Stomach (tissue), 9 donors: Measurements from ENCODE around the gene SLC6A17. TPM values are rescaled to one million over a fixed set of nuclear protein-coding genes. Genes with fewer than 3 reads are reported as not detected.

Experiments
- DNase-seq, 2 donors: peaks; one replicate each; pipeline versions ENCODE4 v3.0.0 to v3.0.0-alpha.2; 2013 to 2019
- H3K27ac ChIP-seq, 5 donors: fragments of 200-600 bp in 4 of 5; sonication (generic) in 4 of 5; one replicate each; pipeline ENCODE4 v1.5.1; 2013 to 2019; ENCODE audit warnings: mild to moderate bottlenecking in 1 of 5, moderate library complexity in 1 of 5
- H3K27me3 ChIP-seq, 3 donors: fragments of 200-600 bp; sonication (generic); one replicate each; pipeline ENCODE4 v1.5.1; 2017 to 2019; ENCODE audit warnings: mixed run types in 1 of 3
- H3K36me3 ChIP-seq, 4 donors: fragments of 200-600 bp; sonication (generic); 1 replicate in 3 of 4; 2 replicates in 1 of 4; pipeline ENCODE4 v1.5.1; 2016 to 2019
- H3K4me1 ChIP-seq, 4 donors: fragments of 200-600 bp; sonication (generic); one replicate each; pipeline ENCODE4 v1.5.1; 2016 to 2019
- H3K4me3 ChIP-seq, 4 donors: fragments of 200-600 bp; sonication (generic) in 3 of 4; one replicate each; pipeline ENCODE4 v1.5.1; 2016 to 2019; ENCODE audit warnings: mild to moderate bottlenecking in 1 of 4
- H3K9me3 ChIP-seq, 4 donors: fragments of 200-600 bp; sonication (generic); one replicate each; pipeline ENCODE4 v1.5.1; 2016 to 2019
- EP300 ChIP-seq: sonication (generic); formaldehyde crosslinking; IDR thresholded peaks from one replicate; pipeline ENCODE4 v1.6.1; 2017; ENCODE audit warnings: antibody characterized with exemption
- POLR2A ChIP-seq, 4 donors: fragments of 450-650 bp; IDR thresholded peaks; one replicate each; pipeline ENCODE4 v1.6.1; 2016; ENCODE audit warnings: antibody characterized with exemption in 4 of 4, control low read depth in 2 of 4, mild to moderate bottlenecking in 1 of 4, moderate library complexity in 1 of 4
- POLR2AphosphoS5 ChIP-seq, 3 donors: sonication (generic); formaldehyde crosslinking; IDR thresholded peaks; one replicate each; pipeline ENCODE4 v1.6.1; 2016; ENCODE audit warnings: antibody characterized with exemption in 3 of 3
- WGBS, 5 donors: extraction: QIAGEN DNeasy Blood & Tissue Kit in 3 of 5; methylation state at CpG; one replicate each; pipeline versions ENCODE4 v1.1.5 to v1.1.7; 2013 to 2018; 5-methylcytosine and 5-hydroxymethylcytosine counted together
- intact Hi-C: fragments of 100-400 bp; cut with DNase I; formaldehyde crosslinking; loops from one replicate; pipeline ENCODE4 v1.15.1; 2023; ENCODE audit warnings: low total_unique reads
- polyA plus RNA-seq, 3 donors: library from polyadenylated mRNA; stranded (reverse); fragments of 200-250 nt; gene quantifications; one replicate each; pipeline ENCODE4 v1.2.3, GENCODE V29; 2013
- total RNA-seq, 5 donors: library from RNA; depleted of rRNA; stranded (reverse); fragments of >200 nt; gene quantifications; one replicate each; pipeline versions ENCODE4 v1.1.0 to v1.2.3, GENCODE V29; 2014 to 2016
- TF ChIP-seq, protein P1 (sequence below), 7 experiments: fragments of 450-650 bp in 4 of 7; fragments of 200-600 bp in 3 of 7; sonication (generic) in 3 of 7; IDR thresholded peaks; one replicate each; pipeline ENCODE4 v1.5.1; 2016 to 2019; ENCODE audit warnings: antibody characterized with exemption in 7 of 7, control low read depth in 2 of 7, mild to moderate bottlenecking in 1 of 7
- donor health status: healthy with polysubstance abuse.
- donor health status: Bipolar disorder and iron deficiency.
- donor health status: healthy.

SLC6A17 gene
- total and polyA plus RNA-seq, 8 donors = 0.08 to 0.37 (median 0.14) TPM; not detected in 3

DNA sequence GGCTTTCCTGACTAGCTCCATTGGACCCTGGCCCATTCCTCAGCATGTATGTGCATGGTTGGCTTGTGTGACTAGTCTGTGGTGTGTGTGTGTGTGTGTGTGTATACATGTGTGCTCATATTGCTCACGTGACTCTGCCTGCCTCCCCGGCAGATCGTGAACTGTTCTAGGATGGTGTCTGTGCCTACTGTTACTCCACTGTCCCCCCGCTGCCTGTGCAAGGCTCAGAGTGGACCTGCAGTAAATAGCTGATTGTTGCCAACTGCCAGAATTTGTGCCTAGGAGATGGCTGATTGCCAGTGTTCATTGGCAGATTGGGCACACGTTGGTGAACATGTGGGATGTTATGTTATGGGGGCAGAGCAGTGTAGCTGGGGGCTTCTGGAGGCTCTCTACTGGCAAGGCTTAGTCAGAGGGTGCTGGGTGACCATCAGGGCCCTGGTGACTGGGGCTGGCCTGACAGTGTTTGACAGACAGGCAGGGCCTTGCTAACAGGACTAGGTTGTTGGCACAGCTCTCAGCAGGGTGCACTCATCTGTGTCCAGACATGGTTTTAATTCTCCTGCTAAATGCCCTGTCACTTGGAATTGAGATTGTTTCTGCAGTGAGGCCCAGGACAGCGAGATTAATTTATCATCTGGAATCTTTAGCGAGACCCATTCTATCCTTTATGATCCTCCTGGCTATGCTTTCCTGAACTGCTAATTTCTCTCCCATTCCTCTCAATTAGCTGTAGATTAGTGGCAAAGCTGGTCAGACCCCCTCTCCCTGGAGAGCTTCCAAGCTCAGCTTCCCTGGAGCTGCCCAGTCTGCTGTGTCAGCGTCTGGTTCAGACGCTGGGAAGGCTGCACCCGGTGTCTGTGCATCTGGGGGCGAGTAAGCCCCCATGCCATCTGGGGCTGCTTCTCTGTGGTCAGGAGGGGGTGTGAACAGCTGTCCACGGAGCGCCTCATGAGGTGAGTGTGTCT lies 20.8 kb downstream of the SLC6A17 start:
- H3K4me1 ChIP-seq = peaks cover 0 to 1% (median under 1%) of the 10 kb centered on the region in 4 donors
- 55 to 76% (median 73%) methylated on average over 12 to 13 of the region's 13 CpGs for WGBS, 5 donors
- intact Hi-C loops = no loop called here

DNA sequence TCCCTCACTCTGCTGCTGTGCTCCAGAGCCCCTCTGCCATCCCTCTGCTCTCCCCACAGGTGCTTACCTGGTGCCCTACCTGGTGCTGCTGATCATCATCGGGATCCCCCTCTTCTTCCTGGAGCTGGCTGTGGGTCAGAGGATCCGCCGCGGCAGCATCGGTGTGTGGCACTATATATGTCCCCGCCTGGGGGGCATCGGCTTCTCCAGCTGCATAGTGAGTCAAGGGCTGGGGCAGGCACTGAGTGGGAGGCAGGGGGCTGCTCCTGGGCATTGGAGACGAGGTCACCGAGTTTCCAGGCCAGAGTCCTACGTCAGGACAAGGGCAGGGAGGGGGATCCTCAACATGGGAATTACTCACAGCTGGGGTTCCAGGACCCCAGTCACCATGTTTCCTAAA lies 21.7 kb downstream of the SLC6A17 start:
- WGBS, 5 donors = 84 to 86% (median 85%) methylated on average over 9 to 10 of the region's 10 CpGs

More for the DNA sequence above, 20.8 kb downstream of the SLC6A17 start:
- TF ChIP-seq POLR2A (IDR thresholded peaks at IDR 0.05) (no peak), EP300 (no peak), POLR2AphosphoS5 (IDR thresholded peaks at IDR 0.05) (no peak)
- TF ChIP-seq, protein P1, sequence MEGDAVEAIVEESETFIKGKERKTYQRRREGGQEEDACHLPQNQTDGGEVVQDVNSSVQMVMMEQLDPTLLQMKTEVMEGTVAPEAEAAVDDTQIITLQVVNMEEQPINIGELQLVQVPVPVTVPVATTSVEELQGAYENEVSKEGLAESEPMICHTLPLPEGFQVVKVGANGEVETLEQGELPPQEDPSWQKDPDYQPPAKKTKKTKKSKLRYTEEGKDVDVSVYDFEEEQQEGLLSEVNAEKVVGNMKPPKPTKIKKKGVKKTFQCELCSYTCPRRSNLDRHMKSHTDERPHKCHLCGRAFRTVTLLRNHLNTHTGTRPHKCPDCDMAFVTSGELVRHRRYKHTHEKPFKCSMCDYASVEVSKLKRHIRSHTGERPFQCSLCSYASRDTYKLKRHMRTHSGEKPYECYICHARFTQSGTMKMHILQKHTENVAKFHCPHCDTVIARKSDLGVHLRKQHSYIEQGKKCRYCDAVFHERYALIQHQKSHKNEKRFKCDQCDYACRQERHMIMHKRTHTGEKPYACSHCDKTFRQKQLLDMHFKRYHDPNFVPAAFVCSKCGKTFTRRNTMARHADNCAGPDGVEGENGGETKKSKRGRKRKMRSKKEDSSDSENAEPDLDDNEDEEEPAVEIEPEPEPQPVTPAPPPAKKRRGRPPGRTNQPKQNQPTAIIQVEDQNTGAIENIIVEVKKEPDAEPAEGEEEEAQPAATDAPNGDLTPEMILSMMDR (IDR thresholded peaks at IDR 0.05) = no peak
- Histone ChIP-seq H3K9me3 (no peaks in the 10 kb centered on the region), H3K27ac (no peak overlapping the region), H3K36me3 (no peaks in the 10 kb centered on the region), H3K27me3 (peaks cover 0 to 26% (median 9%) of the 10 kb centered on the region in 3 donors), H3K4me3 (no peak overlapping the region)
- DNase-seq = peak in 1 of 2 donors; percentile 55

GRCh38 chr1:110173466-110174105 lies 23.3 kb downstream of the SLC6A17 start:
- H3K4me1 ChIP-seq = peaks cover 0 to 6% (median 2%) of the 10 kb centered on the region in 4 donors
- no peak overlapping the region for H3K27ac ChIP-seq
- 60 to 69% (median 65%) methylated on average over 15 of the region's 15 CpGs for WGBS, 5 donors
- peaks cover 0 to 26% (median 9%) of the 10 kb centered on the region in 3 donors for H3K27me3 ChIP-seq
- H3K9me3 ChIP-seq = no peaks in the 10 kb centered on the region
- TF ChIP-seq POLR2AphosphoS5 (IDR thresholded peaks at IDR 0.05) (no peak), EP300 (no peak), POLR2A (IDR thresholded peaks at IDR 0.05) (no peak)
- TF ChIP-seq, protein P1 (IDR thresholded peaks at IDR 0.05) = no peak
- intact Hi-C loops = no loop called here
- H3K36me3 ChIP-seq = no peaks in the 10 kb centered on the region
- H3K4me3 ChIP-seq = no peak overlapping the region
- DNase-seq = no peak

More for the DNA sequence above, 21.7 kb downstream of the SLC6A17 start:
- Histone ChIP-seq H3K36me3 (no peaks in the 10 kb centered on the region), H3K27me3 (peaks cover 0 to 26% (median 9%) of the 10 kb centered on the region in 3 donors), H3K4me3 (no peak overlapping the region), H3K27ac (no peak overlapping the region), H3K9me3 (no peaks in the 10 kb centered on the region), H3K4me1 (peaks cover 0 to 6% (median 2%) of the 10 kb centered on the region in 4 donors)
- no peak for DNase-seq
- intact Hi-C loops = no loop called here
- no peak for TF ChIP-seq POLR2A (IDR thresholded peaks at IDR 0.05)

DNA sequence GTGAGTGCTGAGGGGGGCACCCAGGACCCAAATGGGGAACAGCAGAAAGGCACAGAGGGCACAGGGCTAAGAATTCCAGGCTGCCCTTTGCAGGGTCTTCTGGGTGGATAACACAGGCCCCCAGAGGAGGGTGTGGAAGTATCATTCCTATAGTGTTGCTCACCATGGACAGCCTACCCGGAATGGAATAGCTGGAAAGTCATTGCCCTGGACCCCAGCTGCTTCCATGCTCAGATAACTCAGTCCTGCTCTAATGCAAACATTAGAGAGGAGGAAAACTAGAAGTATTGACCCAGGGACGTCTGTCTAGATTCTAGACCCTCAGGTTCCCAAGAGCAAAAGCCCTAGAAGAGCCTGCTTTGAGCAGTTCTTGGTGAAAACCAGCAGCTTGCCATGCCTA lies 24.7 kb downstream of the SLC6A17 start:
- peaks cover 0 to 6% (median 2%) of the 10 kb centered on the region in 4 donors for H3K4me1 ChIP-seq
- H3K27me3 ChIP-seq = peaks cover 0 to 27% (median 9%) of the 10 kb centered on the region in 3 donors
- WGBS, 5 donors = 36 to 43% (median 41%) methylated on average over 1 to 2 of the region's 2 CpGs
- intact Hi-C loops = no loop called here
- H3K27ac ChIP-seq = no peak overlapping the region
- TF ChIP-seq POLR2A (IDR thresholded peaks at IDR 0.05) = no peak
- H3K4me3 ChIP-seq = no peak overlapping the region
- H3K36me3 ChIP-seq = no peaks in the 10 kb centered on the region
- no peak for DNase-seq
- H3K9me3 ChIP-seq = no peaks in the 10 kb centered on the region

- peaks cover 0 to 6% (median 2%) of the 10 kb centered on the region in 4 donors for H3K4me1 ChIP-seq
- H3K27me3 ChIP-seq = peaks cover 0 to 38% (median 7%) of the 10 kb centered on the region in 3 donors
- DNase-seq = peak; percentile 57 to 83
- no peaks in the 10 kb centered on the region for H3K36me3 ChIP-seq
- TF ChIP-seq EP300 (no peak), POLR2AphosphoS5 (IDR thresholded peaks at IDR 0.05) (no peak), POLR2A (IDR thresholded peaks at IDR 0.05) (no peak)
- TF ChIP-seq, protein P1 (IDR thresholded peaks at IDR 0.05) = no peak
- 44 to 60% (median 53%) methylated on average over 9 of the region's 9 CpGs for WGBS, 5 donors
- H3K4me3 ChIP-seq = no peak overlapping the region
- intact Hi-C loops = no loop called here
- H3K9me3 ChIP-seq = no peaks in the 10 kb centered on the region
- H3K27ac ChIP-seq = no peak overlapping the region
These were observed 26.1 kb downstream of the SLC6A17 start for GRCh38 chr1:110176299-110176956.
